GM18909 (cell line): Measurements from ENCODE around the gene ABHD4.
"Not testable (repeated sequence)": the region's sequence is repeated elsewhere in the genome, so short reads cannot be mapped to it uniquely, and the experiment has no call there.

Source experiments
- ATAC-seq: cut with Tn5 transposase; IDR thresholded peaks from one replicate; pipeline ENCODE4 v1.9.1; 2021; ENCODE audit warnings: mild to moderate bottlenecking; ENCODE audit not compliant: unreplicated experiment, poor library complexity

Gene ABHD4

GRCh38 chr14:22598099-22598895 is at the start of gene ABHD4:
Gene ABHD4 (plus strand): TSS chr14:22598300. CDS start chr14:22598307, 7 bp downstream.
- ATAC-seq: peak; percentile 80

GRCh38 chr14:22549324-22549962 is 48.7 kb upstream of the ABHD4 start:
- no peak for ATAC-seq

GRCh38 chr14:22549981-22550673 is 48.0 kb upstream of the ABHD4 start:
- peak; percentile 61 for ATAC-seq

GRCh38 chr14:22551605-22551997 is 46.5 kb upstream of the ABHD4 start:
- no peak for ATAC-seq

- ATAC-seq: no peak
Observed at GRCh38 chr14:22552001-22552826, 45.9 kb upstream of the ABHD4 start.

- no peak for ATAC-seq
Observed at GRCh38 chr14:22552827-22553076, 45.3 kb upstream of the ABHD4 start.

- no peak for ATAC-seq
Observed at GRCh38 chr14:22553445-22553844, 44.7 kb upstream of the ABHD4 start.

GRCh38 chr14:22553861-22554497 is 44.1 kb upstream of the ABHD4 start:
- not testable (repeated sequence) for ATAC-seq

- no peak for ATAC-seq
Observed at GRCh38 chr14:22554498-22555383, 43.4 kb upstream of the ABHD4 start.

- peak; percentile 9 for ATAC-seq
Observed at GRCh38 chr14:22555384-22556011, 42.6 kb upstream of the ABHD4 start.

- peak; percentile 76 for ATAC-seq
Observed at GRCh38 chr14:22556021-22556989, 41.8 kb upstream of the ABHD4 start.

- ATAC-seq: peak; percentile 31
Observed at GRCh38 chr14:22556990-22557623, 41.0 kb upstream of the ABHD4 start.

- ATAC-seq: no peak
Observed at GRCh38 chr14:22557846-22558220, 40.3 kb upstream of the ABHD4 start.

GRCh38 chr14:22558221-22558913 is 39.7 kb upstream of the ABHD4 start:
- no peak for ATAC-seq

- ATAC-seq: no peak
Observed at GRCh38 chr14:22559041-22559440, 39.1 kb upstream of the ABHD4 start.

- no peak for ATAC-seq
Observed at GRCh38 chr14:22560662-22561365, 37.3 kb upstream of the ABHD4 start.
